Stomach (tissue), 4 donors: ENCODE data around the gene RPTOR.

Source experiments
- CTCF ChIP-seq, 7 experiments: fragments of 450-650 bp in 4 of 7; fragments of 200-600 bp in 3 of 7; sonication (generic) in 3 of 7; IDR thresholded peaks; one replicate each; pipeline ENCODE4 v1.5.1; 2016 to 2019; ENCODE audit warnings: antibody characterized with exemption in 7 of 7, control low read depth in 2 of 7, mild to moderate bottlenecking in 1 of 7
- POLR2A ChIP-seq, 4 donors: fragments of 450-650 bp; IDR thresholded peaks; one replicate each; pipeline ENCODE4 v1.6.1; 2016; ENCODE audit warnings: antibody characterized with exemption in 4 of 4, control low read depth in 2 of 4, mild to moderate bottlenecking in 1 of 4, moderate library complexity in 1 of 4

GRCh38 chr17:80552523-80552922, 7.9 kb downstream of the RPTOR start:
- TF ChIP-seq CTCF (IDR thresholded peaks at IDR 0.05) = no peak
- no peak for TF ChIP-seq POLR2A (IDR thresholded peaks at IDR 0.05)
